Measurements from ENCODE around the gene WDR76.

The WDR76 gene

GRCh38 chr15:43876872-43877271 is 50.1 kb downstream of the WDR76 start:
- Histone ChIP-seq H3K9me3 (ENCODE audit: control insufficient read depth in 2 of 2, low read length in 2 of 2) (no peaks in the 10 kb centered on the region), H3K27me3 (ENCODE audit: control insufficient read depth in 2 of 2, insufficient read depth in 2 of 2, low read length in 2 of 2) (no peaks in the 10 kb centered on the region), H3K4me3 (ENCODE audit: low read length in 2 of 2) (no peak overlapping the region), H3K36me3 (ENCODE audit: control insufficient read depth in 2 of 2, insufficient read depth in 2 of 2, low read length in 2 of 2) (no peaks in the 10 kb centered on the region), H3K4me1 (ENCODE audit: control insufficient read depth in 2 of 2, insufficient read depth in 2 of 2, low read length in 2 of 2) (no peaks in the 10 kb centered on the region), H3K9ac (ENCODE audit: low read depth in 1 of 2, low read length in 2 of 2) (no peak overlapping the region), H3K27ac (ENCODE audit: low read depth in 2 of 2, low read length in 2 of 2) (no peak overlapping the region)

GRCh38 chr15:43877371-43877770 is 50.6 kb downstream of the WDR76 start:
- H3K27ac ChIP-seq (ENCODE audit: low read depth in 2 of 2, low read length in 2 of 2), result no peak overlapping the region
- H3K27me3 ChIP-seq (ENCODE audit: control insufficient read depth in 2 of 2, insufficient read depth in 2 of 2, low read length in 2 of 2), result no peaks in the 10 kb centered on the region
- no peaks in the 10 kb centered on the region for H3K9me3 ChIP-seq (ENCODE audit: control insufficient read depth in 2 of 2, low read length in 2 of 2)
- no peak overlapping the region for H3K9ac ChIP-seq (ENCODE audit: low read depth in 1 of 2, low read length in 2 of 2)
- no peaks in the 10 kb centered on the region for H3K36me3 ChIP-seq (ENCODE audit: control insufficient read depth in 2 of 2, insufficient read depth in 2 of 2, low read length in 2 of 2)
- no peaks in the 10 kb centered on the region for H3K4me1 ChIP-seq (ENCODE audit: control insufficient read depth in 2 of 2, insufficient read depth in 2 of 2, low read length in 2 of 2)
- no peak overlapping the region for H3K4me3 ChIP-seq (ENCODE audit: low read length in 2 of 2)

GRCh38 chr15:43878446-43878845 is 51.6 kb downstream of the WDR76 start:
- Histone ChIP-seq H3K4me3 (ENCODE audit: low read length in 2 of 2) (no peak overlapping the region), H3K27me3 (ENCODE audit: control insufficient read depth in 2 of 2, insufficient read depth in 2 of 2, low read length in 2 of 2) (no peaks in the 10 kb centered on the region), H3K9me3 (ENCODE audit: control insufficient read depth in 2 of 2, low read length in 2 of 2) (no peaks in the 10 kb centered on the region), H3K36me3 (ENCODE audit: control insufficient read depth in 2 of 2, insufficient read depth in 2 of 2, low read length in 2 of 2) (no peaks in the 10 kb centered on the region), H3K4me1 (ENCODE audit: control insufficient read depth in 2 of 2, insufficient read depth in 2 of 2, low read length in 2 of 2) (no peaks in the 10 kb centered on the region), H3K27ac (ENCODE audit: low read depth in 2 of 2, low read length in 2 of 2) (no peak overlapping the region), H3K9ac (ENCODE audit: low read depth in 1 of 2, low read length in 2 of 2) (no peak overlapping the region)

GRCh38 chr15:43879386-43880355 is 52.9 kb downstream of the WDR76 start:
- no peaks in the 10 kb centered on the region for H3K36me3 ChIP-seq (ENCODE audit: control insufficient read depth in 2 of 2, insufficient read depth in 2 of 2, low read length in 2 of 2)
- H3K4me1 ChIP-seq (ENCODE audit: control insufficient read depth in 2 of 2, insufficient read depth in 2 of 2, low read length in 2 of 2), result no peaks in the 10 kb centered on the region
- H3K9me3 ChIP-seq (ENCODE audit: control insufficient read depth in 2 of 2, low read length in 2 of 2), result no peaks in the 10 kb centered on the region
- no peak overlapping the region for H3K9ac ChIP-seq (ENCODE audit: low read depth in 1 of 2, low read length in 2 of 2)
- H3K27me3 ChIP-seq (ENCODE audit: control insufficient read depth in 2 of 2, insufficient read depth in 2 of 2, low read length in 2 of 2), result no peaks in the 10 kb centered on the region
- no peak overlapping the region for H3K27ac ChIP-seq (ENCODE audit: low read depth in 2 of 2, low read length in 2 of 2)
- H3K4me3 ChIP-seq (ENCODE audit: low read length in 2 of 2), result no peak overlapping the region

- Histone ChIP-seq H3K36me3 (ENCODE audit: control insufficient read depth in 2 of 2, insufficient read depth in 2 of 2, low read length in 2 of 2) (no peaks in the 10 kb centered on the region), H3K27me3 (ENCODE audit: control insufficient read depth in 2 of 2, insufficient read depth in 2 of 2, low read length in 2 of 2) (no peaks in the 10 kb centered on the region), H3K9me3 (ENCODE audit: control insufficient read depth in 2 of 2, low read length in 2 of 2) (no peaks in the 10 kb centered on the region), H3K4me3 (ENCODE audit: low read length in 2 of 2) (no peak overlapping the region), H3K9ac (ENCODE audit: low read depth in 1 of 2, low read length in 2 of 2) (no peak overlapping the region), H3K4me1 (ENCODE audit: control insufficient read depth in 2 of 2, insufficient read depth in 2 of 2, low read length in 2 of 2) (no peaks in the 10 kb centered on the region), H3K27ac (ENCODE audit: low read depth in 2 of 2, low read length in 2 of 2) (no peak overlapping the region)
Observed at GRCh38 chr15:43880406-43881194, 53.8 kb downstream of the WDR76 start.

GRCh38 chr15:43881245-43881644 is 54.4 kb downstream of the WDR76 start:
- no peaks in the 10 kb centered on the region for H3K9me3 ChIP-seq (ENCODE audit: control insufficient read depth in 2 of 2, low read length in 2 of 2)
- no peak overlapping the region for H3K4me3 ChIP-seq (ENCODE audit: low read length in 2 of 2)
- no peaks in the 10 kb centered on the region for H3K4me1 ChIP-seq (ENCODE audit: control insufficient read depth in 2 of 2, insufficient read depth in 2 of 2, low read length in 2 of 2)
- no peaks in the 10 kb centered on the region for H3K36me3 ChIP-seq (ENCODE audit: control insufficient read depth in 2 of 2, insufficient read depth in 2 of 2, low read length in 2 of 2)
- H3K9ac ChIP-seq (ENCODE audit: low read depth in 1 of 2, low read length in 2 of 2), result no peak overlapping the region
- no peaks in the 10 kb centered on the region for H3K27me3 ChIP-seq (ENCODE audit: control insufficient read depth in 2 of 2, insufficient read depth in 2 of 2, low read length in 2 of 2)
- no peak overlapping the region for H3K27ac ChIP-seq (ENCODE audit: low read depth in 2 of 2, low read length in 2 of 2)

- Histone ChIP-seq H3K27ac (ENCODE audit: low read depth in 2 of 2, low read length in 2 of 2) (no peak overlapping the region), H3K4me1 (ENCODE audit: control insufficient read depth in 2 of 2, insufficient read depth in 2 of 2, low read length in 2 of 2) (no peaks in the 10 kb centered on the region)
Observed at GRCh38 chr15:43881944-43882343, 55.1 kb downstream of the WDR76 start.

GRCh38 chr15:43883571-43883970 is 56.8 kb downstream of the WDR76 start:
- no peak overlapping the region for H3K27ac ChIP-seq (ENCODE audit: low read depth in 2 of 2, low read length in 2 of 2)
- no peaks in the 10 kb centered on the region for H3K9me3 ChIP-seq (ENCODE audit: control insufficient read depth in 2 of 2, low read length in 2 of 2)
- no peak overlapping the region for H3K4me3 ChIP-seq (ENCODE audit: low read length in 2 of 2)
- no peaks in the 10 kb centered on the region for H3K36me3 ChIP-seq (ENCODE audit: control insufficient read depth in 2 of 2, insufficient read depth in 2 of 2, low read length in 2 of 2)
- no peaks in the 10 kb centered on the region for H3K4me1 ChIP-seq (ENCODE audit: control insufficient read depth in 2 of 2, insufficient read depth in 2 of 2, low read length in 2 of 2)
- no peak overlapping the region for H3K9ac ChIP-seq (ENCODE audit: low read depth in 1 of 2, low read length in 2 of 2)
- H3K27me3 ChIP-seq (ENCODE audit: control insufficient read depth in 2 of 2, insufficient read depth in 2 of 2, low read length in 2 of 2), result no peaks in the 10 kb centered on the region

More at GRCh38 chr15:43881944-43882343, 55.1 kb downstream of the WDR76 start:
- Histone ChIP-seq H3K4me3 (ENCODE audit: low read length in 2 of 2) (no peak overlapping the region), H3K27me3 (ENCODE audit: control insufficient read depth in 2 of 2, insufficient read depth in 2 of 2, low read length in 2 of 2) (no peaks in the 10 kb centered on the region), H3K9ac (ENCODE audit: low read depth in 1 of 2, low read length in 2 of 2) (no peak overlapping the region), H3K9me3 (ENCODE audit: control insufficient read depth in 2 of 2, low read length in 2 of 2) (no peaks in the 10 kb centered on the region), H3K36me3 (ENCODE audit: control insufficient read depth in 2 of 2, insufficient read depth in 2 of 2, low read length in 2 of 2) (no peaks in the 10 kb centered on the region)

- H3K27ac ChIP-seq (ENCODE audit: low read depth in 2 of 2, low read length in 2 of 2), result no peak overlapping the region
- H3K27me3 ChIP-seq (ENCODE audit: control insufficient read depth in 2 of 2, insufficient read depth in 2 of 2, low read length in 2 of 2), result no peaks in the 10 kb centered on the region
- no peaks in the 10 kb centered on the region for H3K36me3 ChIP-seq (ENCODE audit: control insufficient read depth in 2 of 2, insufficient read depth in 2 of 2, low read length in 2 of 2)
- no peak overlapping the region for H3K9ac ChIP-seq (ENCODE audit: low read depth in 1 of 2, low read length in 2 of 2)
- no peaks in the 10 kb centered on the region for H3K9me3 ChIP-seq (ENCODE audit: control insufficient read depth in 2 of 2, low read length in 2 of 2)
- no peak overlapping the region for H3K4me3 ChIP-seq (ENCODE audit: low read length in 2 of 2)
- no peaks in the 10 kb centered on the region for H3K4me1 ChIP-seq (ENCODE audit: control insufficient read depth in 2 of 2, insufficient read depth in 2 of 2, low read length in 2 of 2)
Observed at GRCh38 chr15:43886558-43886957, 59.8 kb downstream of the WDR76 start.

GRCh38 chr15:43887901-43888300 is 61.1 kb downstream of the WDR76 start:
- Histone ChIP-seq H3K27ac (ENCODE audit: low read depth in 2 of 2, low read length in 2 of 2) (no peak overlapping the region), H3K27me3 (ENCODE audit: control insufficient read depth in 2 of 2, insufficient read depth in 2 of 2, low read length in 2 of 2) (no peaks in the 10 kb centered on the region), H3K36me3 (ENCODE audit: control insufficient read depth in 2 of 2, insufficient read depth in 2 of 2, low read length in 2 of 2) (no peaks in the 10 kb centered on the region), H3K4me1 (ENCODE audit: control insufficient read depth in 2 of 2, insufficient read depth in 2 of 2, low read length in 2 of 2) (no peaks in the 10 kb centered on the region), H3K9ac (ENCODE audit: low read depth in 1 of 2, low read length in 2 of 2) (no peak overlapping the region), H3K4me3 (ENCODE audit: low read length in 2 of 2) (no peak overlapping the region), H3K9me3 (ENCODE audit: control insufficient read depth in 2 of 2, low read length in 2 of 2) (no peaks in the 10 kb centered on the region)

All from mucosa of rectum (tissue), 2 donors.